ENCODE results near the gene MECP2. TPM values are rescaled to one million over a fixed set of nuclear protein-coding genes. Genes with fewer than 3 reads are reported as not detected.
"Not testable (repeated sequence)": the region's sequence is repeated elsewhere in the genome, so short reads cannot be mapped to it uniquely, and the experiment has no call there.

MECP2 gene
- total RNA-seq (18.1 and 18.3 TPM in 2 replicates), polyA plus RNA-seq (19.4 and 21.1 TPM in 2 replicates)

DNA sequence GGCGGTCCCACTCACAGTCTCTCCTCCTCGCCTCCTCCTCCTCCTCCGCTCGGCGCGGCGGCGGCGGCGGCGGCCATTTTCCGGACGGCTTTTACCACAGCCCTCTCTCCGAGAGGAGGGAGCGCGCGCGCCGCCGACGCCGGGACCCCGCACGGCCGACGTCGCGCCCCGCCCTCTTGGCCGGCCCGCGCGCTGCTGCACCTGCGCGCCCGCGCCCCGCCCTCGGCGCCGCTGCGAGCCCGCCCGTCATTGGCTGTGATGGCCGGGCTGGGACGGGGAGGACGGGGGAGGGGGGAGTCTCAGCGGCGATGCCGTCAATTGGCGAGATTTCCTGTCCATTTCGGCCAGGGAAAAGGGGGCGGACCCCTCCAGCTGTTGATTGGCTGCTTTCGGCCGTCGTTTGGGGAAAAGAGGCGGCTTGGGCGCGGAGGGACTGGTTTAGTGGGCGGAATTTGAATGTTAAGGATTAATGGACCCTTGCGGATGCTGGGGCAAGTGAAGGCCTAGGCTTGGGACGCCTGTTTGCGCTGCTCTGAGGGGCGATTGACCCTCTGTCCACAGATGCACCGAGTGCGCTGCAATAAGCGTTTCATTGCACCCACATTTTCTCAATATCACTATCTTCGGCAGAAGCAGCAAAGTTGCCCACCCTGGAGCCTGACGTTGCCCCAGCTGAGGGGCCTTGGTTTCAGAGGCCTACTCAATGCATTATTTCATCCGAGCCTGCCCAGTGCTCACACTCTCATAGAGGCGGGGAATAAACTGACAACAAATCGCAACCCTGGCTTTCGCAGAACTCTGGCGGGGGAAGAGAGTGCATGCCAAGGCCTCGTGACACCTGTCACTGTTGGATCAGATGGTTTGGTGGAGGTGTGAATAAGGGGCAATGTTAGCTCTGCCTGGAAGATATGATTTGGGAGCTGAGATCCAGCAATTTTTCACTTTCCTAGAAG is at the start of gene MECP2:
Gene MECP2, minus strand, starts transcription at position 129 of the 953 bp plus-strand sequence.
- WGBS (ENCODE audit: low lambda C conversion rate, missing lambda C conversion rate), result 56% methylated on average over 44 of the region's 75 CpGs
- Histone ChIP-seq H4K20me1 (ENCODE audit: insufficient read depth, poor library complexity, severe bottlenecking) (peaks cover 34% of the 10 kb centered on the region), H3K4me1 (ENCODE audit: insufficient read depth) (peaks cover 14% of the 10 kb centered on the region), H2AFZ (peak within 1 kb of the TSS; percentile 35), H3K9me2 (replicated peaks; ENCODE audit: insufficient read depth) (no peaks in the 10 kb centered on the region), H3K9me3 (ENCODE audit: low read depth) (no peaks in the 10 kb centered on the region), H3K79me2 (peaks cover 39% of the 10 kb centered on the region), H3K4me2 (peak within 1 kb of the TSS; percentile 77), H3K4me3 (peak within 1 kb of the TSS; percentile 61), H3K27me3 (no peaks in the 10 kb centered on the region), H3K36me3 (replicated peaks; ENCODE audit: insufficient read depth, low read depth) (no peaks in the 10 kb centered on the region), H3K27ac (peak within 1 kb of the TSS; percentile 98)
- peak; percentile 94 for DNase-seq (ENCODE audit: low spot score)
- TF ChIP-seq, protein P1, sequence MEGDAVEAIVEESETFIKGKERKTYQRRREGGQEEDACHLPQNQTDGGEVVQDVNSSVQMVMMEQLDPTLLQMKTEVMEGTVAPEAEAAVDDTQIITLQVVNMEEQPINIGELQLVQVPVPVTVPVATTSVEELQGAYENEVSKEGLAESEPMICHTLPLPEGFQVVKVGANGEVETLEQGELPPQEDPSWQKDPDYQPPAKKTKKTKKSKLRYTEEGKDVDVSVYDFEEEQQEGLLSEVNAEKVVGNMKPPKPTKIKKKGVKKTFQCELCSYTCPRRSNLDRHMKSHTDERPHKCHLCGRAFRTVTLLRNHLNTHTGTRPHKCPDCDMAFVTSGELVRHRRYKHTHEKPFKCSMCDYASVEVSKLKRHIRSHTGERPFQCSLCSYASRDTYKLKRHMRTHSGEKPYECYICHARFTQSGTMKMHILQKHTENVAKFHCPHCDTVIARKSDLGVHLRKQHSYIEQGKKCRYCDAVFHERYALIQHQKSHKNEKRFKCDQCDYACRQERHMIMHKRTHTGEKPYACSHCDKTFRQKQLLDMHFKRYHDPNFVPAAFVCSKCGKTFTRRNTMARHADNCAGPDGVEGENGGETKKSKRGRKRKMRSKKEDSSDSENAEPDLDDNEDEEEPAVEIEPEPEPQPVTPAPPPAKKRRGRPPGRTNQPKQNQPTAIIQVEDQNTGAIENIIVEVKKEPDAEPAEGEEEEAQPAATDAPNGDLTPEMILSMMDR (IDR thresholded peaks at IDR 0.05; ENCODE audit: poor library complexity), result no peak
- TF ChIP-seq EZH2 (IDR thresholded peaks at IDR 0.05; ENCODE audit: borderline replicate concordance) (no peak), EZH2phosphoT487 (IDR thresholded peaks at IDR 0.05; ENCODE audit: low read depth, severe bottlenecking, unreplicated experiment) (no peak)

DNA sequence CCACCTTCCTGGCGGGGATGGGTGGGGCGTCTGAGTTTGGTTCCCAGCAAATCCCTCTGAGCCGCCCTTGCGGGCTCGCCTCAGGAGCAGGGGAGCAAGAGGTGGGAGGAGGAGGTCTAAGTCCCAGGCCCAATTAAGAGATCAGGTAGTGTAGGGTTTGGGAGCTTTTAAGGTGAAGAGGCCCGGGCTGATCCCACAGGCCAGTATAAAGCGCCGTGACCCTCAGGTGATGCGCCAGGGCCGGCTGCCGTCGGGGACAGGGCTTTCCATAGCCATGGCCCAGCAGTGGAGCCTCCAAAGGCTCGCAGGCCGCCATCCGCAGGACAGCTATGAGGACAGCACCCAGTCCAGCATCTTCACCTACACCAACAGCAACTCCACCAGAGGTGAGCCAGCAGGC is 46.5 kb upstream of the MECP2 start, which contains the start of gene OPN1LW:
Gene OPN1LW, plus strand, starts transcription at position 234 of the 400 bp plus-strand sequence. Its CDS starts 41 bp downstream, at position 275.
- not testable (repeated sequence) for DNase-seq (ENCODE audit: low spot score); H3K36me3 ChIP-seq (replicated peaks; ENCODE audit: insufficient read depth, low read depth); H4K20me1 ChIP-seq (ENCODE audit: insufficient read depth, poor library complexity, severe bottlenecking); H3K4me3 ChIP-seq; H3K4me1 ChIP-seq (ENCODE audit: insufficient read depth); H2AFZ ChIP-seq; H3K27ac ChIP-seq; H3K79me2 ChIP-seq; H3K4me2 ChIP-seq; H3K27me3 ChIP-seq; H3K9me3 ChIP-seq (ENCODE audit: low read depth); H3K9me2 ChIP-seq (replicated peaks; ENCODE audit: insufficient read depth)
- 97% methylated on average over 12 of the region's 15 CpGs for WGBS (ENCODE audit: low lambda C conversion rate, missing lambda C conversion rate)

DNA sequence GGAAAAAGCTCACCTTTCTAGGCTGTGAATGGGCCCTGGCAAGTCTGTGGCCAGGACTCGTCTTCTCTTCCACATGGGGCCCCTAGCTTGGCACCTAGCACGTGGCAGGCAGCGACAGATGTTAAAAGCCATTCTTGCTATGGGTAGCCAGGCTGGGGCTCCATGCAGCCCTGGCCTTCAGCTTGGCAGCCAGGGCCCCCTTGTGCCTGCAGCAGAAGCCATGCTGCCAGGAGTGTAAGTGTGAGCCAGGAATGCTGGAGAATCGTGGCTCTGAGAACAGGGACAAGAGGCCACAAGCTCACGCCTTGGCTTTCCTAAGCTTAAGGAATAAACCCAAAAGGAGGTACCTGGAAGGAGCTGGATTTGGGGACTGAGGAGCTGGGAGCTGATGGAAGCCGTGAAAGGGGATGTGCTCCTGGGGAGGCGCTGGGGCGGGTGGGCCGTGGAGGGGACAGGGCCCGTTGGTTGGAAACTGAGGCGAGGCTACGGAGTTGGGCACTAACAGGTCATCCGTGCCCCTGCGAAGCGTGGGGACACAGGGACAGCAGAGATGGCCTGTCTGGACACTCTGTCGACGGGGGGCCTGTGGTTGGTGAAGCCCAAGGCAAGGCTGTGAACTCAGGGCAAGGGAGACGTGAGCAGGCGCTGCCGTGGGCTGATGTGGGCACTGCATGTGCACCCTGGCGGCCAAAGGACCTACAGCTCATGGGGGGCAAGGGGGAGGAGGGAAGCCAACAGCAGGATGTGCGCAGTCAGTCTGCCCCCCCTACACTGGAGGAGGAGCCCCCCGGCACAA is 45.6 kb upstream of the MECP2 start:
- H3K4me1 ChIP-seq (ENCODE audit: insufficient read depth), result no peaks in the 10 kb centered on the region
- H3K36me3 ChIP-seq (replicated peaks; ENCODE audit: insufficient read depth, low read depth), result no peaks in the 10 kb centered on the region
- no peak overlapping the region for H3K4me3 ChIP-seq
- no peak overlapping the region for H2AFZ ChIP-seq
- H3K9me3 ChIP-seq (ENCODE audit: low read depth), result no peaks in the 10 kb centered on the region
- DNase-seq (ENCODE audit: low spot score), result no peak
- H3K27me3 ChIP-seq, result no peaks in the 10 kb centered on the region
- no peak for TF ChIP-seq EZH2phosphoT487 (IDR thresholded peaks at IDR 0.05; ENCODE audit: low read depth, severe bottlenecking, unreplicated experiment)
- TF ChIP-seq, protein P1 (IDR thresholded peaks at IDR 0.05; ENCODE audit: poor library complexity), result no peak
- TF ChIP-seq EZH2 (IDR thresholded peaks at IDR 0.05; ENCODE audit: borderline replicate concordance), result no peak
- no peaks in the 10 kb centered on the region for H3K9me2 ChIP-seq (replicated peaks; ENCODE audit: insufficient read depth)
- no peaks in the 10 kb centered on the region for H3K79me2 ChIP-seq
- 87% methylated on average over 22 of the region's 23 CpGs for WGBS (ENCODE audit: low lambda C conversion rate, missing lambda C conversion rate)
- no peak overlapping the region for H3K4me2 ChIP-seq
- H3K27ac ChIP-seq, result no peak overlapping the region
- no peaks in the 10 kb centered on the region for H4K20me1 ChIP-seq (ENCODE audit: insufficient read depth, poor library complexity, severe bottlenecking)

All from hepatocyte (in vitro differentiated cells).